VCaP (cell line): ENCODE results near the gene AGER.
"Not testable (repeated sequence)": the region's sequence is repeated elsewhere in the genome, so short reads cannot be mapped to it uniquely, and the experiment has no call there.

Experiments
- H3K27ac ChIP-seq: fragments of 450-650 bp; 2 replicates; pipeline ENCODE4 v1.5.1; 2017
- CTCF ChIP-seq: fragments of 450-650 bp; conservative IDR thresholded peaks from 2 replicates; pipeline ENCODE4 v1.5.1; 2017; ENCODE audit warnings: mild to moderate bottlenecking, moderate library complexity

AGER gene

GRCh38 chr6:32188381-32189068 lies 4.5 kb upstream of the AGER start:
- no peak for TF ChIP-seq CTCF
- peak overlapping the region; percentile 83; the same call in 1 of the 2 replicates for H3K27ac ChIP-seq

- H3K27ac ChIP-seq, result peak overlapping the region; percentile 83; the same call in 1 of the 2 replicates
Measured at GRCh38 chr6:32187725-32188380, 3.8 kb upstream of the AGER start.

- TF ChIP-seq CTCF, result no peak
- no peak overlapping the region for H3K27ac ChIP-seq
Measured at GRCh38 chr6:32187009-32187709, 3.1 kb upstream of the AGER start.

GRCh38 chr6:32186151-32186840 lies 2.2 kb upstream of the AGER start:
- not testable (repeated sequence) for H3K27ac ChIP-seq

- not testable (repeated sequence) for H3K27ac ChIP-seq
Measured at GRCh38 chr6:32185681-32186131, 1.7 kb upstream of the AGER start.

GRCh38 chr6:32183483-32184083 lies 470 bp downstream of the AGER start:
- no peak overlapping the region for H3K27ac ChIP-seq
- no peak for TF ChIP-seq CTCF

- TF ChIP-seq CTCF, result no peak
- H3K27ac ChIP-seq, result no peak overlapping the region
Measured at GRCh38 chr6:32183030-32183429, 1.0 kb downstream of the AGER start.

GRCh38 chr6:32182555-32182981 lies 1.5 kb downstream of the AGER start:
- no peak overlapping the region for H3K27ac ChIP-seq
- no peak for TF ChIP-seq CTCF
